Measurements from ENCODE around the gene SETD1B.

Gene SETD1B

GRCh38 chr12:121828826-121829225 lies 25.0 kb downstream of the SETD1B start:
- peaks cover 30% of the 10 kb centered on the region for H3K36me3 ChIP-seq (ENCODE audit: control insufficient read depth, insufficient read depth, low read length)

GRCh38 chr12:121829250-121829918 lies 25.6 kb downstream of the SETD1B start:
- Histone ChIP-seq H3K27me3 (replicated peaks; ENCODE audit: control insufficient read depth, insufficient read depth, low read length) (no peaks in the 10 kb centered on the region), H3K36me3 (ENCODE audit: control insufficient read depth, insufficient read depth, low read length) (peaks cover 29% of the 10 kb centered on the region), H3K4me3 (replicated peaks; ENCODE audit: low read depth, low read length) (no peak overlapping the region)
- no peak for TF ChIP-seq CTCF (IDR thresholded peaks at IDR 0.05; ENCODE audit: insufficient read depth, low read length, poor library complexity, severe bottlenecking)
- DNase-seq (ENCODE audit: extremely low read depth, insufficient read length), result no peak

More at GRCh38 chr12:121828826-121829225, 25.0 kb downstream of the SETD1B start:
- no peaks in the 10 kb centered on the region for H3K27me3 ChIP-seq (replicated peaks; ENCODE audit: control insufficient read depth, insufficient read depth, low read length)
- DNase-seq (ENCODE audit: extremely low read depth, insufficient read length), result no peak
- H3K4me3 ChIP-seq (replicated peaks; ENCODE audit: low read depth, low read length), result no peak overlapping the region
- no peak for TF ChIP-seq CTCF (IDR thresholded peaks at IDR 0.05; ENCODE audit: insufficient read depth, low read length, poor library complexity, severe bottlenecking)

GRCh38 chr12:121830134-121830533 lies 26.3 kb downstream of the SETD1B start:
- TF ChIP-seq CTCF (IDR thresholded peaks at IDR 0.05; ENCODE audit: insufficient read depth, low read length, poor library complexity, severe bottlenecking), result no peak
- Histone ChIP-seq H3K4me3 (replicated peaks; ENCODE audit: low read depth, low read length) (no peak overlapping the region), H3K36me3 (ENCODE audit: control insufficient read depth, insufficient read depth, low read length) (peaks cover 25% of the 10 kb centered on the region), H3K27me3 (replicated peaks; ENCODE audit: control insufficient read depth, insufficient read depth, low read length) (no peaks in the 10 kb centered on the region)
- DNase-seq (ENCODE audit: extremely low read depth, insufficient read length), result no peak

DNA sequence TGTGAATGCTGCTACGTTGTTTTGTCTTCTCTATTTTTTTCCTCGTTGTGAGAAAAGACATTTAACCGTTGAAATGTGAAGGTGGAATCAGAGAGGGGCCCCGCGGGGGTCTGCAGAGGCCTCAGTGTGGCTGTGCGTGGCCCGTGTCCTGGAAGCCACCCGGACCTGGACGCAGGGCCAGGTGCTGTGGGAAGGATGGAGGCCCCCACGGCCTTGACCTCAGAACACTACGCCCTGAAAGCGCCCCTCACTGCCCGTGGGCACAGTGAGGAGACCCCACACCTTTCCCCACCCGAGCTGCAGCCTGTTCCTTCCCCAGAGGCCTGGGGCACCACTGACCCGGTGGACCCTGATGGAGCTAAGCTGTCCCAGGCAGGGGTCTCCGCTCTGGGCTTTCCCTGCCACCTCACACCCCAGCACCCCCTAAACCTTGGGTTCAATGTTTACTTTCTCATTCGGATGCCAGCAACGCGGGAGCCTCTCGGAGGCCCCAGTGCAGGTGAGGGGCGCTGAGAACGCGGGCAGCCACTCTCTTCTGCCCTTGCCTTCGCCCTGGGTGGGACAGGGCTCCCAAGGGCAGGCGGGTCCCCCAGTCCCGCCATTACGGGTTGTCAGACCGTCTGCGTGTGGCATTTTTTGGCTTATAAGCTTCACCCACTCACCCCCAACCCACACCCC lies 26.9 kb downstream of the SETD1B start:
- no peak overlapping the region for H3K4me3 ChIP-seq (replicated peaks; ENCODE audit: low read depth, low read length)
- no peak for DNase-seq (ENCODE audit: extremely low read depth, insufficient read length)
- no peaks in the 10 kb centered on the region for H3K27me3 ChIP-seq (replicated peaks; ENCODE audit: control insufficient read depth, insufficient read depth, low read length)
- H3K36me3 ChIP-seq (ENCODE audit: control insufficient read depth, insufficient read depth, low read length), result peaks cover 25% of the 10 kb centered on the region
- TF ChIP-seq CTCF (IDR thresholded peaks at IDR 0.05; ENCODE audit: insufficient read depth, low read length, poor library complexity, severe bottlenecking), result no peak

DNA sequence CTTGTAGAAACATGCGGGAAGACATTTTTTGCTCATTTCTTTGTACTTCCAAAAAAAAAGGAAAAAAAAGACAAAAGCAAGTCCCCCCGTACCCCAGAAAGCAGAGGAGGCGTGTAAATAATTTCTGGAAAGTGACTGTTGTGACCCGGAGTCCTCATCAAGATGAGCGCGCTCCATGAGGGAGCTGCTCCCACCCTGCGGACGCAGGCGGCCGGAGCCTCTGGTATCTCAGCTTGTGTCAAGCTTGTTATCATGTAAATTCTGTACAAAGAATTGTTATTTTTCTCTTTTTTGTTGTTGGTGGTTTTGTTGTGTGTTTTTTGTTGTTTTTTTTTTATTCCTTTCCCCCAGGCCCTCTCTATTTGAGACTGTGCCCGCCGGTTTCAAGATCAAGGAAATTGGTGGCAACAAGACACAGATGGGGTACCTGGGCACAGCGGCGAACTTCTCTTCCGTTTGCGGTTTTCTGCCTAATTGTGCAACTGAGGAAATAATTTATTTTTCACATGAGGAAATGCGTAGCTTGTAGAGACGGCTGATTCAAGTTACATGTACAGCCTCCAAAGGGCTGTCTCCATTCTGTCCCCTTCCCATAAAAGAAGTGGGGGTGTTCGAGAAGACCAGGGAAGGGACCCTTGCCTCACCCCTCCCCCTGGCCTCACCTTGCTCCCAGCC lies 27.9 kb downstream of the SETD1B start:
- H3K4me3 ChIP-seq (replicated peaks; ENCODE audit: low read depth, low read length), result no peak overlapping the region
- H3K36me3 ChIP-seq (ENCODE audit: control insufficient read depth, insufficient read depth, low read length), result peaks cover 25% of the 10 kb centered on the region
- DNase-seq (ENCODE audit: extremely low read depth, insufficient read length), result no peak
- H3K27me3 ChIP-seq (replicated peaks; ENCODE audit: control insufficient read depth, insufficient read depth, low read length), result no peaks in the 10 kb centered on the region
- no peak for TF ChIP-seq CTCF (IDR thresholded peaks at IDR 0.05; ENCODE audit: insufficient read depth, low read length, poor library complexity, severe bottlenecking)
